Adrenal gland (tissue), 5 donors: ENCODE data around the gene SULT2B1.

Source experiments
- CTCF ChIP-seq, 6 experiments: fragments of 450-650 bp in 4 of 6; fragments of 200-600 bp in 2 of 6; sonication (generic) in 1 of 6; IDR thresholded peaks; 1 replicate in 5 of 6; 2 replicates in 1 of 6; pipeline versions ENCODE4 v1.5.1 to v1.8.0; 2016 to 2021; ENCODE audit warnings: antibody characterized with exemption in 6 of 6, mild to moderate bottlenecking in 2 of 6, moderate library complexity in 1 of 6
- POLR2A ChIP-seq, 2 donors: fragments of 450-650 bp; IDR thresholded peaks; one replicate each; pipeline ENCODE4 v1.6.1; 2017; ENCODE audit warnings: antibody characterized with exemption in 2 of 2, mild to moderate bottlenecking in 2 of 2, moderate library complexity in 1 of 2
- donor health status: DM: no; HTN: no; CAD: no.

DNA sequence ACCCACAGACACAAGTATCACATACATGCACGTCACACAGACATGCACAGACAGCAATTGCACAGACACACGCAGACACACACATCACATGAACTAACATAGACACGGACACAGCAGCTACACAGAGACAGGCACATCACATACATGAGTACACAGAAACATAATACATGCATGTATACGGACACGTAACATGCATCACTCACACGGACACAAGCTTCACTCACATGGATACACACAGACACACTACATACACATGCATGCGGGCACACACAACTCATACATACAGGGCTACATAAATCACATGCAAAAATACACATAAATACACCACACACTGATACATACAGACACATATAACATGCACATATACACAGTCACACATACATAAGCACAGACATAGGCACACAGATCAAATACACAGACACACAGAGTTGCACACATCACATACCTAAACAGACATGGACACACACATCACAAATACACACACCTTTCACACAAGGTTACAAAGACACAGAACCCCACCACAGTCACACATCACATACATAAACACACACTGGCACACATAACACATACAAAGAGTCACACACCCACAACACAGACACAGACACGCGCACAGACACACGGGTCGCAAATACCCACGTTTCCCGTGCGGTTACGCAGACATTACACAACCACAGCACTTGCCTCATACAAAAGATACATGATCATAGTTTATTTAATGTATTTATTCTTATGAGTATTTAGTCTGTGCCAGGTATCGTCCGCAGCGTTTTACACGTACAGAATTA lies 39.3 kb upstream of the SULT2B1 start:
- TF ChIP-seq POLR2A (IDR thresholded peaks at IDR 0.05) = no peak
- no peak for TF ChIP-seq CTCF (IDR thresholded peaks at IDR 0.05)
